IMR-90 (cell line): ENCODE results near the gene TUBD1.
A peak's percentile ranks its signal among the peaks of the same experiment; 100 is the strongest.

Source experiments
- BHLHE40 ChIP-seq: fragments of 150-350 bp; IDR thresholded peaks from 2 replicates; pipeline ENCODE4 v1.6.1; 2016; ENCODE audit warnings: mild to moderate bottlenecking, low read depth, low read length
- CEBPB ChIP-seq: IDR thresholded peaks from 2 replicates; pipeline ENCODE4 v1.6.1; 2012; ENCODE audit warnings: low read depth, low read length, improper control_type of control experiment
- CTCF ChIP-seq: conservative IDR thresholded peaks from 2 replicates; pipeline ENCODE4 v1.5.1; 2012; ENCODE audit warnings: mild to moderate bottlenecking, low read depth, low read length, improper control_type of control experiment
- FOS ChIP-seq: fragments of 150-350 bp; IDR thresholded peaks from 2 replicates; pipeline ENCODE4 v1.6.1; 2016; ENCODE audit warnings: low read depth, low read length
- MAFK ChIP-seq: IDR thresholded peaks from 2 replicates; pipeline ENCODE4 v1.6.1; 2012; ENCODE audit warnings: low read depth, low read length, improper control_type of control experiment
- POLR2A ChIP-seq: IDR thresholded peaks from 2 replicates; pipeline ENCODE4 v1.6.1; 2012; ENCODE audit warnings: mild to moderate bottlenecking, low read depth, low read length
- RAD21 ChIP-seq: IDR thresholded peaks from 2 replicates; pipeline ENCODE4 v1.6.1; 2012; ENCODE audit warnings: low read length, improper control_type of control experiment
- RFX5 ChIP-seq: IDR thresholded peaks from 2 replicates; pipeline ENCODE4 v1.8.0; 2012; ENCODE audit warnings: low read depth, mild to moderate bottlenecking, low read length, moderate library complexity
- USF2 ChIP-seq: fragments of 150-350 bp; IDR thresholded peaks from 2 replicates; pipeline ENCODE4 v1.6.1; 2017; ENCODE audit warnings: mild to moderate bottlenecking, antibody characterized with exemption, low read length, low read depth
- TF ChIP-seq, protein P1 (sequence below): fragments of 150-350 bp; IDR thresholded peaks from 2 replicates; pipeline ENCODE4 v1.6.1; 2016; ENCODE audit warnings: low read depth, mild to moderate bottlenecking, low read length, moderate library complexity, borderline replicate concordance

DNA sequence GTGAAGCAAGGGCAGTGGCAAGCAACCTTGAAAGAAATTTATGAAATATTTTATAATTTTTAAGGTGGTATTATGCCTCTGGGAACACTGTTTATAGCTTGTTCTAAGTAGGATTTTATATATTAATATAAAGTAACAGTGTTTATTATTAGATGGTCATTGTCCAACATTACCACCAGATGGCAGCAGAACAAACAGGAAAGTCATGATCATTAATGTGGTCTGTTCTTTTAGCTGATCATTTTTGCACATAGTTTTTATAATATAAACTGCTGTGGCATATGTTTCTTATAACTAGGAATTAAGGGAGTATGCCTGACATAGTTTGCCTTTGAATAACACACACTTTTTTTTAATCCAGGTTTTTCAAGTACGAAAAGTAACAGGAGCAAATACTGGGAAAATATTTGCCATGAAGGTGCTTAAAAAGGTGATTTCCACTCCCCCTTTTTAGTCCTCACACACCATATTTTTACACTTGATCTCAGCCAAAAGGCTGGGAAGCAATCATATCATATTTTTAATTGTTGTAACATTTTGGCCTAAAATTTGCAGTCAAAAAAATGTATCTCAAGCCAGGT lies 21.6 kb upstream of the TUBD1 start:
- peak; percentile 64 for TF ChIP-seq CTCF
- TF ChIP-seq BHLHE40: no peak
- no peak for TF ChIP-seq POLR2A
- TF ChIP-seq, protein P1, sequence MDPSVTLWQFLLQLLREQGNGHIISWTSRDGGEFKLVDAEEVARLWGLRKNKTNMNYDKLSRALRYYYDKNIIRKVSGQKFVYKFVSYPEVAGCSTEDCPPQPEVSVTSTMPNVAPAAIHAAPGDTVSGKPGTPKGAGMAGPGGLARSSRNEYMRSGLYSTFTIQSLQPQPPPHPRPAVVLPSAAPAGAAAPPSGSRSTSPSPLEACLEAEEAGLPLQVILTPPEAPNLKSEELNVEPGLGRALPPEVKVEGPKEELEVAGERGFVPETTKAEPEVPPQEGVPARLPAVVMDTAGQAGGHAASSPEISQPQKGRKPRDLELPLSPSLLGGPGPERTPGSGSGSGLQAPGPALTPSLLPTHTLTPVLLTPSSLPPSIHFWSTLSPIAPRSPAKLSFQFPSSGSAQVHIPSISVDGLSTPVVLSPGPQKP: no peak
- TF ChIP-seq CEBPB: no peak
- TF ChIP-seq MAFK: no peak
- TF ChIP-seq FOS: no peak
- TF ChIP-seq RAD21: peak; percentile 55
- TF ChIP-seq RFX5: no peak
- TF ChIP-seq USF2: no peak
